ENCODE results near the gene DDAH1.

GRCh38 chr1:85323770-85324169, 141.2 kb downstream of the DDAH1 start:
- TF ChIP-seq CTCF (IDR thresholded peaks at IDR 0.05) = no peak
- no peak for TF ChIP-seq EP300 (IDR thresholded peaks at IDR 0.05)
- no peak for TF ChIP-seq POLR2A (IDR thresholded peaks at IDR 0.05)

All from gastroesophageal sphincter (tissue), 3 donors.